Vagina (tissue), 2 donors: ENCODE measurements around the gene GPRC6A.

Experiments used
- POLR2A ChIP-seq, 2 donors: fragments of 450-650 bp; IDR thresholded peaks; one replicate each; pipeline ENCODE4 v1.6.1; 2017; ENCODE audit warnings: antibody characterized with exemption in 2 of 2, mild to moderate bottlenecking in 2 of 2, moderate library complexity in 2 of 2
- POLR2AphosphoS5 ChIP-seq, 2 donors: sonication (generic); formaldehyde crosslinking; IDR thresholded peaks; one replicate each; pipeline ENCODE4 v1.9.0; 2017; ENCODE audit warnings: antibody characterized with exemption in 2 of 2, mild to moderate bottlenecking in 2 of 2, low read depth in 1 of 2; ENCODE audit not compliant: insufficient read depth in 1 of 2
- TF ChIP-seq, protein P1 (sequence below), 3 experiments: fragments of 450-650 bp in 2 of 3; fragments of 200-600 bp in 1 of 3; sonication (generic) in 1 of 3; IDR thresholded peaks; one replicate each; pipeline ENCODE4 v1.5.1; 2017 to 2019; ENCODE audit warnings: antibody characterized with exemption in 3 of 3, mild to moderate bottlenecking in 2 of 3, moderate library complexity in 2 of 3

DNA sequence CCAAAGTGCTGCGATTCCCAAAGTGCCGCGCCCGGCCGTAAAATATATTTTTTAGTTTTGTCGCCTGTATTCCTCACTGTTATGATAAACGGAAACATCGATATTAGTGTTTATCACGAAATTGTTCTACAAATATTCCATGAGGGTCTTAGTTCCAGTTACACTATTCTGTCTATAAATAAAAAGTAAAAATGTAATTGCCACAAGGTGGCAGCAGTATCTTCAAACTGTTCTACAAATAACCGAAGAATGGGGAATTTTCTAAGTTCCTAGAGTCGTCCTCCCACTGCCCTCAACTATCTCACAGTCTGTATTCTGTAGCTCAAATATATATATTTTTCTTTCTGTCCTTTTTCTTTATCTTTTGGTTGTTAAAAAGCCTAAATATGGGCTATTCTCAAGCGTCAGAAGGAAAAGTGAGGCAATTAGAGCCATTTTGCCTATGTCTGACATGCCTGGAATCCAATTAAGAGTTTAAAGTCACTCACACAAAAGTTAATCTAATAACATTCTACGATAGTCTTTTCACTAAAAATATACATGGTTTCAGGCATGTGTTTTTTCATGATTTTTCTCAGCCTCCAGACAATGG, 49.2 kb downstream of the GPRC6A start:
- TF ChIP-seq POLR2A (IDR thresholded peaks at IDR 0.05) (no peak), POLR2AphosphoS5 (IDR thresholded peaks at IDR 0.05; ENCODE audit: insufficient read depth in 1 of 2, low read depth in 1 of 2) (no peak)
- TF ChIP-seq, protein P1, sequence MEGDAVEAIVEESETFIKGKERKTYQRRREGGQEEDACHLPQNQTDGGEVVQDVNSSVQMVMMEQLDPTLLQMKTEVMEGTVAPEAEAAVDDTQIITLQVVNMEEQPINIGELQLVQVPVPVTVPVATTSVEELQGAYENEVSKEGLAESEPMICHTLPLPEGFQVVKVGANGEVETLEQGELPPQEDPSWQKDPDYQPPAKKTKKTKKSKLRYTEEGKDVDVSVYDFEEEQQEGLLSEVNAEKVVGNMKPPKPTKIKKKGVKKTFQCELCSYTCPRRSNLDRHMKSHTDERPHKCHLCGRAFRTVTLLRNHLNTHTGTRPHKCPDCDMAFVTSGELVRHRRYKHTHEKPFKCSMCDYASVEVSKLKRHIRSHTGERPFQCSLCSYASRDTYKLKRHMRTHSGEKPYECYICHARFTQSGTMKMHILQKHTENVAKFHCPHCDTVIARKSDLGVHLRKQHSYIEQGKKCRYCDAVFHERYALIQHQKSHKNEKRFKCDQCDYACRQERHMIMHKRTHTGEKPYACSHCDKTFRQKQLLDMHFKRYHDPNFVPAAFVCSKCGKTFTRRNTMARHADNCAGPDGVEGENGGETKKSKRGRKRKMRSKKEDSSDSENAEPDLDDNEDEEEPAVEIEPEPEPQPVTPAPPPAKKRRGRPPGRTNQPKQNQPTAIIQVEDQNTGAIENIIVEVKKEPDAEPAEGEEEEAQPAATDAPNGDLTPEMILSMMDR (IDR thresholded peaks at IDR 0.05), result peak in 2 of 3 experiments; percentile 31 to 43
